ENCODE measurements around the gene IL9R.

IL9R gene

GRCh38 chrX:155956649-155957048 is 40.8 kb upstream of the IL9R start:
- Histone ChIP-seq H3K4me2 (ENCODE audit: low read length) (no peak overlapping the region), H3K27ac (ENCODE audit: low read depth, low read length, poor library complexity, severe bottlenecking) (no peak overlapping the region), H3K9me3 (ENCODE audit: low read length) (no peaks in the 10 kb centered on the region), H3K4me1 (ENCODE audit: insufficient read depth, low read length, severe bottlenecking) (no peaks in the 10 kb centered on the region), H3K36me3 (ENCODE audit: insufficient read depth, low read length) (no peaks in the 10 kb centered on the region), H3F3A (ENCODE audit: insufficient read depth, low read length) (no peaks in the 10 kb centered on the region), H3K27me3 (ENCODE audit: insufficient read depth, low read length) (no peaks in the 10 kb centered on the region), H3K9ac (ENCODE audit: low read length) (no peak overlapping the region), H4K20me1 (ENCODE audit: insufficient read depth, low read length) (no peaks in the 10 kb centered on the region), H3K4me3 (ENCODE audit: low read depth, low read length, poor library complexity, severe bottlenecking) (no peak overlapping the region), H2AFZ (ENCODE audit: low read length) (no peak overlapping the region), H3K9me2 (ENCODE audit: low read depth, low read length) (no peaks in the 10 kb centered on the region), H3K79me2 (ENCODE audit: insufficient read depth, low read length) (no peaks in the 10 kb centered on the region)
- TF ChIP-seq CTCF (IDR thresholded peaks at IDR 0.05; ENCODE audit: low read length), result no peak
- no peak for TF ChIP-seq EZH2 (IDR thresholded peaks at IDR 0.05; ENCODE audit: borderline replicate concordance, low read length)

DNA sequence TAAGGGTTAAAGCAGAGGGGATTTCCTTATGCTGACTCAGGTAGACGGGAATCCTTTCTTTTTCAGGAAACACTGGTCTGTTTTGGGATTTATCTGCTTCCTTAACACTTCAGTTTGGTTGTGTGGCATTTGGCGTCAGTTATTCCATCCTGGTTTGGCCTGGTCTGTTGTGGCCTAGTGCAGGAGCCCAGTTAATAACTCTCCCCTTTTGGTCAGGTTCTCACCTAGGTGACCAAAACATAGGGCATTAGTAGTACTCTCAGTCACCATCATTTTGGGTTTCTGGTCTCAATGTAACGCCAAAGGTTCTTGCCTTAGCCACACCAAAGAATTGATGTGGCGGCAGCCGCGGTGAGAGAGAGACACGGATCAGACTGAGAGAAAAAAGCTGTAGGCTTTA is 39.7 kb upstream of the IL9R start:
- Histone ChIP-seq H3K4me3 (ENCODE audit: low read depth, low read length, poor library complexity, severe bottlenecking) (no peak overlapping the region), H3K9ac (ENCODE audit: low read length) (no peak overlapping the region), H3K27me3 (ENCODE audit: insufficient read depth, low read length) (no peaks in the 10 kb centered on the region), H3K36me3 (ENCODE audit: insufficient read depth, low read length) (no peaks in the 10 kb centered on the region), H3K4me2 (ENCODE audit: low read length) (no peak overlapping the region), H3K27ac (ENCODE audit: low read depth, low read length, poor library complexity, severe bottlenecking) (no peak overlapping the region), H3F3A (ENCODE audit: insufficient read depth, low read length) (no peaks in the 10 kb centered on the region), H3K4me1 (ENCODE audit: insufficient read depth, low read length, severe bottlenecking) (no peaks in the 10 kb centered on the region), H4K20me1 (ENCODE audit: insufficient read depth, low read length) (no peaks in the 10 kb centered on the region), H2AFZ (ENCODE audit: low read length) (no peak overlapping the region), H3K9me2 (ENCODE audit: low read depth, low read length) (no peaks in the 10 kb centered on the region), H3K79me2 (ENCODE audit: insufficient read depth, low read length) (no peaks in the 10 kb centered on the region), H3K9me3 (ENCODE audit: low read length) (no peaks in the 10 kb centered on the region)
- no peak for TF ChIP-seq CTCF (IDR thresholded peaks at IDR 0.05; ENCODE audit: low read length)
- no peak for TF ChIP-seq EZH2 (IDR thresholded peaks at IDR 0.05; ENCODE audit: borderline replicate concordance, low read length)

DNA sequence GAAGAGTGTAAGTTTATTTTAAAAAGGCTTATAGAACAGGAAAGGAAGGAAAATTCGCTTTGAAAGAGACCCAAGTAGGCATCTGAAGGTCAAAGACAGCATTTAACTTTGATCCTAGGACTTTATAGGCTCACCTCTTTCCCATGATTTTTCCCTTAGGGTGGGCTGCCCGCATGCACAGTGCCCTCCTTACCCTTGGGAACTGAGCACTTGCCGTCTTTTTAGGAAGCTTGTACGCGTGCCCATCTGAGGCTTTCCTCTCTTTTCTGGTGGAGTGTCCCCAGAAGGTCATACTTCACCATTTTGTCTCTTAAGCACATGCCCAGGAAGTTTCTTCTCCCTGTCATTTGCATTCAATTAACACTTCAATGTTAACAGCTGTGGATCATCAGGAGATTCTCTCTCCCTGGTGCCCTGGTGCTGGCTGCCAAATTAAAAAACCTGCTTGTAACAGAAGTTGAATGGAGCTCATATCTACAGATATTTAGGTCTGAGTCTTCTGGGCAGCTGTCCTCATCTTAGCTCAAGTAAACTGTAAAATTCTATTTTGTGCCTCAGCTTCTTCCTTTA is 38.4 kb upstream of the IL9R start:
- Histone ChIP-seq H3K4me1 (ENCODE audit: insufficient read depth, low read length, severe bottlenecking) (no peaks in the 10 kb centered on the region), H3K9me2 (ENCODE audit: low read depth, low read length) (no peaks in the 10 kb centered on the region), H2AFZ (ENCODE audit: low read length) (no peak overlapping the region), H4K20me1 (ENCODE audit: insufficient read depth, low read length) (no peaks in the 10 kb centered on the region), H3K9ac (ENCODE audit: low read length) (no peak overlapping the region), H3K27me3 (ENCODE audit: insufficient read depth, low read length) (no peaks in the 10 kb centered on the region), H3K9me3 (ENCODE audit: low read length) (no peaks in the 10 kb centered on the region), H3K36me3 (ENCODE audit: insufficient read depth, low read length) (no peaks in the 10 kb centered on the region), H3K79me2 (ENCODE audit: insufficient read depth, low read length) (no peaks in the 10 kb centered on the region), H3K4me3 (ENCODE audit: low read depth, low read length, poor library complexity, severe bottlenecking) (no peak overlapping the region), H3K27ac (ENCODE audit: low read depth, low read length, poor library complexity, severe bottlenecking) (no peak overlapping the region), H3K4me2 (ENCODE audit: low read length) (no peak overlapping the region), H3F3A (ENCODE audit: insufficient read depth, low read length) (no peaks in the 10 kb centered on the region)
- no peak for TF ChIP-seq CTCF (IDR thresholded peaks at IDR 0.05; ENCODE audit: low read length)
- TF ChIP-seq EZH2 (IDR thresholded peaks at IDR 0.05; ENCODE audit: borderline replicate concordance, low read length), result no peak

Measured in OCI-LY1 (cell line).